ENCODE results near the gene SLC24A3.
"Not testable (repeated sequence)": the region's sequence is repeated elsewhere in the genome, so short reads cannot be mapped to it uniquely, and the experiment has no call there.

The SLC24A3 gene

GRCh38 chr20:19605786-19606485 lies 393.5 kb downstream of the SLC24A3 start:
- DNase-seq: no peak

- DNase-seq: no peak
These were observed 397.3 kb downstream of the SLC24A3 start for GRCh38 chr20:19609642-19610223.

GRCh38 chr20:19615629-19616028 lies 403.2 kb downstream of the SLC24A3 start:
- no peak for DNase-seq

- DNase-seq: no peak
These were observed 403.6 kb downstream of the SLC24A3 start for GRCh38 chr20:19616081-19616480.

DNA sequence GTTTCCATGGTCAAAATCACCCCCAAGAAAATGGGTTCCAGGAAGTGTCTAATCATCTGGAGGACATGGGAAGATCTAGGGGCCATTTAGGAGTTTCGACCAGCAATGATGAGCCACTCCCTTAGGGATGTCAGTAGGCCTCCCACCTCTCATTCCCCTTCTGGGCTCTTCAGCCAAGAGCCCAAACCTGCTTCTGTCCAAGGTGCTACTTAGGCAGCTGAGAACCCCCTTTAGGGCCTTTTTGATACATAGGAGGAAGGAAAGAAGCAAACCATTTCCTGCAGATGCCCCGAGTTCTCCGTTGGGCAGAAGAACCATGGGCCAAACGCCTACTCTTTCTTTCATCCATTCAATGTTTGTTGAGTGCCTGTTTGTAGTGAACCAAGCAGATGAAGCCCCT lies 404.2 kb downstream of the SLC24A3 start:
- no peak for DNase-seq

DNA sequence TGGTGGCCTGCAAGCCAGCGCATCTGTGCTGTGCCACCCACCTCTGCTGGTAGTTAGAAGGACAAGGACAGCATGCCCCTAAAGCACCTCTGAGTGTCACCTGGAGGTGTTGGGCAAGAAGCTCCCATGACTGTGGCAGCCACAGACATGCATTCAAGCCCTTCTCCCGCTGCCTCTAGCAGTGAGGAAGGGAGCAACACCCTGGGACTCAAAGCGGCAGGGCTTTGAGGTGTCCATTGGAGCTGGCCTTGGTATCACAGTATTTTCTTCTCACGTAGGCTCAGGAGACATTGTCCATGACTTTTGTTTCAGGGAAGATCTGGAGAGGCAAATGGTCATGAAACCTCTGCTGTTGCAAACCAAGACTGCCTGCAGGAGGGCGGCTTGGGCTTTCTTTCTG lies 404.8 kb downstream of the SLC24A3 start:
- DNase-seq: no peak

DNA sequence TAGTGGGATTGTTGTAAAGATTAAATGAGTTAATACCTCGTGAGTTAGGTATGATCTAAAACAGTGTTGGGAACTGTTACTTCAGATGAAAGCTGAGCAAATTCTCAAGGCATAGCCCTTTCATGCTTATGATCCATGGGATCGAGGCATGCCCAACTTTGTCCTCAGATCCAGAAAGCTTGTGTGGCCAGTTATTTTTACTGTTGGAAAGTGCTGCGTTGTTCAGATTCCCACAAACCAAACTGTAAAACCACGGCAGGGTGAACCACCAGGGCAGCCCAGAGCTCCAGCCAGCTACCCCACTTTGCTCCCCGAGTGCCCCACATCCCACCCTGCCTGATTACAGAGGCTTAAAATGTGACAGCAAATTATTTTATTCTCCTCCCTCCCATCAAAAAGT lies 406.3 kb downstream of the SLC24A3 start:
- DNase-seq: no peak

GRCh38 chr20:19619904-19620430 lies 407.5 kb downstream of the SLC24A3 start:
- no peak for DNase-seq

- no peak for DNase-seq
These were observed 408.0 kb downstream of the SLC24A3 start for GRCh38 chr20:19620446-19620845.

- DNase-seq: no peak
These were observed 408.6 kb downstream of the SLC24A3 start for GRCh38 chr20:19621072-19621471.

- DNase-seq: no peak
These were observed 412.0 kb downstream of the SLC24A3 start for GRCh38 chr20:19624221-19624965.

DNA sequence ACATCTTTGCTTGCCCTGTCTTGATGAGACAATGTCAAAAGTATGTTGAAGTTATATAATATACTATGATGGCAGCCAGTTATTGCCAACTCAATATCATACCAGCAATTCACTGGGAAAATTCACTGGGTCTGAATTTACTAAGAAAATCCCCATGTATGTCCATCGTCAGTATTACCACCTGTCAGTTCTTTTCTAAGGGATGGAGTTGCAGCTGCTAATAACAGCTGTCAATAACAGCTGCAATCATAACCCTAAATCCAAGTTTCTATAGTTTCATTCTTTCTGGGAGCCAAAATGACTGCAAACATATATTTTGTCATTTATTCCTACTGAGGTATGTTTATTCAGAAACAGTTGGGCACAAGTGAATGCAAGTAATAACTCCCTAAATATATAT lies 413.0 kb downstream of the SLC24A3 start:
- DNase-seq: no peak

- DNase-seq: no peak
These were observed 414.5 kb downstream of the SLC24A3 start for GRCh38 chr20:19626896-19627295.

DNA sequence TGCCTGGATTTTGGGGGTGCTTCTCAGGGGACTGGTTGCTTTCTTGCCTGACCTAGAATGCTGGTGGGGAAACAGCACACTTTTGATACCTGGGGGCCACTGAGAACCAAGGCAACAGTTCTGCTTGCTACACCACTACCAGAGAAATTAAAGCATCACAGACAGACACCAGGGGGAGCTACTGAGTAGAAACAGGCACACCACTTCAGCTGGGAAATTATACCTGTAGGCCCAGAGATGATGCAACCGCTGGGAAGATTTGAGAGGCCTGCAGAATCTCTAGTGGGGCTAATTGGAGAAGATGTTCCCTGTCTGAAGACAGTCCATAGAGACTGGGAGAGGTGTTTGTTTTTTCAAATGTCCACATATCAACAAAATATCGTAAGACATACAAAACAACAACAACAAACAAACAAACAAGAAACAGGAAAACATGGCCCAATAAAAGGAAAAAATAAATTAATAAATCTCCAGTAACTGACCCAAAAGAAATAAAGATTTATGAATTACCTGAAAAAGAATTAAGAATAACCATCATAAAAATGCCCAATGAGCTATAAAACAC lies 416.2 kb downstream of the SLC24A3 start:
- DNase-seq: peak; percentile 73

DNA sequence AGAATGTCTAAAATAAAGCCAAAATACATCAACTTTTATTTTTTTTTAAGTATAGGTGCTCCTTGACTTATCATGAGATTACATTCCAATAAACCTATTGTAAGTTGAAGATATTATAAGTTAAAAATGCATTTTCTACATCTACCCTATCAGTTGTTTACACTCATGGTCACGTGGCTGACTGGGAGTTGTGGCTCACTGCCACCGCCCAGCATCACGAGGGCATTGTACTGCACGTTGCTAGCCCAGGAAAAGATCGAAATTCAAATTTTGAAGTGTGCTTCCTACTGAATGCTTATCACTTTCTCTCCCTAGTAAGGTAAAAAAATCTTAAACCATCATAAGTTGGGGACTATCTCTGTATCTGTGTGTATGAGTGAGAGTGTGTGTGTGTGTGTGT lies 419.0 kb downstream of the SLC24A3 start:
- no peak for DNase-seq

- DNase-seq: no peak
These were observed 421.5 kb downstream of the SLC24A3 start for GRCh38 chr20:19633985-19634384.

GRCh38 chr20:19639471-19640045 lies 427.1 kb downstream of the SLC24A3 start:
- DNase-seq: not testable (repeated sequence)

DNA sequence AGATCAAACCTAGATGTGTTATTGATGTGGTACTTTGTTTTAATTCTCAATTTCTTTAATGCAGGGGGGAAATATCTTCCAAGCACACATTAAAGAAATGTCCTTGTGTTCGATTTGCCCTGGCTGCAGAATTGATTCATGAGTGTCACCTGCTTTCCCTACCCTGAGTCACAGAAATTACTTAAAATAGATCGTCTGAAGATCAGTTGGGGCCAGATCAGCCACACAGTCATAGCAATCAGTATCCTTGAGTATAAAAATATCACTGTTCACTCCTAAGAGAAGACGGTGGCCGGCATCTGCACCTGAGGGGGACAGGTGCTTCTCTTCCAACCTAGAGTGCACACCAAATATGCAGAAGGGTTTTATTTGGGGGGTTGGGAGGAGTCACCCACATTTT lies 430.4 kb downstream of the SLC24A3 start:
- no peak for DNase-seq

DNA sequence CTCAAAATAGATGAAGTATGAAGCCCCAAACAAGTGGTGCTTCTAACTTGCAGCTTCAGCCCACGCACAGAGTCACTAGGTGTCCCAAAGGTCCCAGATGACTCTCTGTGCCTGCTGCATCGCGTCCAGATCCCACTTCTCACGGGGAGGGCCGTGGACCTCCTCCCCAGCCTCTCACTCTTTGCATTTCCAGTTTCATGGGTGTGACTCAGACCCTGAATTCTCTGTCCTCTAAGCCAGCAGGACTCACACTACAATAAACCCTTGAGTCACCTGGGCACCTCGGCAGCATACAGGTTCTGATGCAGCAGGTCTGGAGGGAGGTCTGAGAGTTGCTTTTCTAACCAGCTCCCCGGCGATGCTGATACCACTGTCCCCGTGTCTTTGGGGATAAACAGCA lies 431.6 kb downstream of the SLC24A3 start:
- DNase-seq: no peak

- no peak for DNase-seq
These were observed 434.5 kb downstream of the SLC24A3 start for GRCh38 chr20:19646963-19647362.

GRCh38 chr20:19648024-19648423 lies 435.6 kb downstream of the SLC24A3 start:
- no peak for DNase-seq

DNA sequence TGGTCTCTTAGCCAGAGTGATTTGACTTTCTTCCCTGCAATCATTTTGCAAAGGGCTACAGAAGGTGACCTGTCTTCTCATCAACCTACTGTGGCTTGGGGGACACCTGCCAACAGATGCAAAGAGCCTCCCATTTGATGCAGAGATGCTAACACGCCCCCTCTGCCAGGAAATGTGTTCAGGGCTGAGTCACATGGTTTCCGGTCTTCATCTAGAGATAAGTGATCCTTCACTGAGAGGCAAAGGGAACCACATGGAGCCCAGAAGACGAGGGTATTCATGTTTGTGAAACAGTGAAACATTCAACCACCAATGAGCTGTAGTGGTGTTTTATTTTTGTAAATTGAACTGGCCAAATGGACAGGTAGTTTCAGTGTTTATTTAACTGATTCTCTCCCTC lies 436.6 kb downstream of the SLC24A3 start:
- no peak for DNase-seq

GRCh38 chr20:19652591-19653026 lies 440.2 kb downstream of the SLC24A3 start:
- DNase-seq: no peak

Data from activated CD4-positive, alpha-beta T cell treated with anti-CD3 and anti-CD28 coated beads, Interleukin-2, amount 50 U/mL, for 16 hours (primary cell).